Naive thymus-derived CD4-positive, alpha-beta T cell (primary cell): Measurements from ENCODE around the gene AP4E1. TPM values are rescaled to one million over a fixed set of nuclear protein-coding genes. Genes with fewer than 3 reads are reported as not detected.

ENCODE experiments used
- ATAC-seq: fragments of 150-1000 bp; cut with Tn5 transposase; 2 replicates; pipeline ENCODE4 v1.10.0; 2021; ENCODE audit warnings: mild to moderate bottlenecking, moderate library complexity
- CTCF ChIA-PET: fragments of 350-600 bp; sonication (Branson Sonifier 250); formaldehyde crosslinking; loops from one replicate; lab custom pipeline; 2021; ENCODE audit warnings: antibody characterized with exemption; lab: Charles Lee
- POLR2A ChIA-PET: fragments of 350-600 bp; sonication (Branson Sonifier 250); formaldehyde crosslinking; loops from one replicate; lab custom pipeline; 2021; ENCODE audit warnings: antibody characterized with exemption, inconsistent platforms; lab: Charles Lee
- DNase-seq, 9 donors: peaks; one replicate each; pipeline versions ENCODE4 v3.0.0 to v3.0.0-alpha.2; 2020 to 2022; ENCODE audit warnings: mixed read lengths in 1 of 9
- H3K27ac ChIP-seq: one replicate; pipeline ENCODE4 v1.7.0; 2013; ENCODE audit warnings: mild to moderate bottlenecking, low read depth, low read length, moderate library complexity
- H3K27me3 ChIP-seq, 2 donors: one replicate each; pipeline ENCODE4 v1.7.0; 2013; ENCODE audit warnings: low read length in 2 of 2, mild to moderate bottlenecking in 2 of 2, moderate library complexity in 2 of 2; ENCODE audit not compliant: control insufficient read depth in 2 of 2, insufficient read depth in 2 of 2
- H3K36me3 ChIP-seq, 3 experiments: 1 replicate in 2 of 3; 2 replicates in 1 of 3; pipeline ENCODE4 v1.7.0; 2013; ENCODE audit warnings: low read length in 3 of 3, mild to moderate bottlenecking in 3 of 3, moderate library complexity in 1 of 3; ENCODE audit not compliant: insufficient read depth in 3 of 3, control insufficient read depth in 2 of 3
- H3K4me1 ChIP-seq, 2 donors: one replicate each; pipeline ENCODE4 v1.7.0; 2013; ENCODE audit warnings: low read length in 2 of 2, mild to moderate bottlenecking in 2 of 2, moderate library complexity in 1 of 2; ENCODE audit not compliant: control insufficient read depth in 2 of 2, insufficient read depth in 2 of 2
- H3K4me3 ChIP-seq: 2 replicates; pipeline ENCODE4 v1.7.0; 2013; ENCODE audit warnings: mild to moderate bottlenecking, low read length
- H3K9me3 ChIP-seq, 3 experiments: 1 replicate in 2 of 3; 2 replicates in 1 of 3; pipeline ENCODE4 v1.7.0; 2013; ENCODE audit warnings: low read length in 3 of 3; ENCODE audit not compliant: control insufficient read depth in 2 of 3
- H3K27ac Mint-ChIP-seq, 9 donors: one replicate each; pipeline ENCODE4 v1.8.0; 2020 to 2022; ENCODE audit warnings: mixed read lengths in 9 of 9, mild to moderate bottlenecking in 8 of 9, moderate library complexity in 5 of 9, inconsistent platforms in 2 of 9
- H3K27me3 Mint-ChIP-seq, 5 donors: one replicate each; pipeline ENCODE4 v1.8.0; 2021 to 2022; ENCODE audit warnings: mixed read lengths in 5 of 5, mild to moderate bottlenecking in 1 of 5
- H3K36me3 Mint-ChIP-seq, 5 donors: one replicate each; pipeline ENCODE4 v1.8.0; 2020 to 2022; ENCODE audit warnings: mixed read lengths in 5 of 5, mild to moderate bottlenecking in 3 of 5, inconsistent platforms in 1 of 5
- H3K4me1 Mint-ChIP-seq, 7 donors: one replicate each; pipeline ENCODE4 v1.8.0; 2020 to 2022; ENCODE audit warnings: mixed read lengths in 7 of 7, mild to moderate bottlenecking in 3 of 7, inconsistent platforms in 1 of 7
- H3K4me3 Mint-ChIP-seq, 10 donors: one replicate each; pipeline ENCODE4 v1.8.0; 2020 to 2022; ENCODE audit warnings: mild to moderate bottlenecking in 10 of 10, mixed read lengths in 10 of 10, moderate library complexity in 6 of 10, inconsistent platforms in 2 of 10
- H3K9me3 Mint-ChIP-seq, 11 donors: one replicate each; pipeline ENCODE4 v1.8.0; 2020 to 2022; ENCODE audit warnings: mixed read lengths in 11 of 11, mild to moderate bottlenecking in 4 of 11, inconsistent platforms in 1 of 11, moderate library complexity in 1 of 11
- intact Hi-C, 2 donors: fragments of 100-400 bp; cut with micrococcal nuclease; formaldehyde crosslinking; loops; one replicate each; pipeline ENCODE4 v1.15.1; 2023
- polyA plus RNA-seq, 2 donors: library from polyadenylated mRNA; unstranded; fragments of 300-500 nt; fragmentation: Illumina TruSeq; gene quantifications; one replicate each; pipeline ENCODE4 v1.2.3, GENCODE V29; 2021
- total RNA-seq, 6 experiments: library from RNA in 5 of 6; stranded (reverse) in 5 of 6; gene quantifications; 1 replicate in 5 of 6; 2 replicates in 1 of 6; pipeline ENCODE4 v1.2.3 and lab custom pipeline; 2021 to 2026

Gene AP4E1
- total and polyA plus RNA-seq, 7 experiments from 2014 or later = 3.0 to 13.8 (median 12.4) TPM

DNA sequence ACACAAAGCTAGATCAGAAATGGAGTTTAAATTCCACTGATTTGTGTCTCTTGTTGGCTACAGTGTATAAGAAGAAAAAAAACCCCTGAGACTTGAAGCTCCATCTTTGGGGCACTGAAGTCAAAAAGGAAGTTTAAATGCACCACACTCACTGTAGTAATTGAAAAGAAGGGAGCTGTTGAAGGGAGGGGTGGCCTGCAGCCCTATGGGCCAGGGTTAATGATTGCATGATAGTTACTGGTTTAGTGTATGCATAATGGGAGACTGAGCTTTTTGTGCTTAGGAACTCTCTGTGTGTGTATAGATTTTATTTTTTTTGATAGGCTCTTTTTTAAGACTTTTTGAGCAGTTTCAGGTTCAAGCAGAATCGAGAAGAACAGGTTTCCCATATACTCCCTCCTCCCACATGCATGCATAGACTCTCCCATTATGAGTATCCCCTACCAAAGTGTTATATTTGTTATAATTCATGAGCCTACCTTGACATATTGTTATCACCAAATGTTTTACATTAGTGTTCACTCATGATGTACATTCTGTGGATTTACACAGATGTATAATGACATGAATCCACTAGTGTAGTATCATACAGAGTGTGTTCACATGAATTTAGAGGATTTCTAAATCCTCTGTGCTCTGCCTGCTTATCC lies 98.0 kb downstream of the AP4E1 start:
- peaks cover 14 to 62% (median 50%) of the 10 kb centered on the region in 5 donors for H3K36me3 Mint-ChIP-seq
- intact Hi-C loops = no loop called here
- H3K4me3 Mint-ChIP-seq = no peak overlapping the region
- H3K9me3 ChIP-seq = no peaks in the 10 kb centered on the region
- peaks cover 0 to 5% (median 0%) of the 10 kb centered on the region in 3 experiments for H3K36me3 ChIP-seq
- ChIA-PET POLR2A (interaction anchor here (0.6 kb wide), 1 partner anchor 1367 kb away, joined by 3 read pairs; no protein-coding TSS in a partner anchor), CTCF (no interaction called here)
- H3K4me3 ChIP-seq = no peak overlapping the region
- H3K27me3 ChIP-seq = no peaks in the 10 kb centered on the region
- H3K9me3 Mint-ChIP-seq = peaks cover 0 to 17% (median 5%) of the 10 kb centered on the region in 11 donors
- ATAC-seq (no peak), DNase-seq (no peak)
- H3K27me3 Mint-ChIP-seq = no peaks in the 10 kb centered on the region
- H3K4me1 ChIP-seq = no peaks in the 10 kb centered on the region
- H3K4me1 Mint-ChIP-seq = peaks cover 0 to 3% (median 0%) of the 10 kb centered on the region in 7 donors
- H3K27ac ChIP-seq = no peak overlapping the region
- H3K27ac Mint-ChIP-seq = no peak overlapping the region

GRCh38 chr15:51007131-51007666 lies 98.7 kb downstream of the AP4E1 start:
- peaks cover 12 to 61% (median 50%) of the 10 kb centered on the region in 5 donors for H3K36me3 Mint-ChIP-seq
- H3K4me1 Mint-ChIP-seq = peaks cover 0 to 3% (median 0%) of the 10 kb centered on the region in 7 donors
- peaks cover 0 to 17% (median 5%) of the 10 kb centered on the region in 11 donors for H3K9me3 Mint-ChIP-seq
- ATAC-seq (no peak), DNase-seq (no peak)
- ChIA-PET POLR2A (no interaction called here), CTCF (no interaction called here)
- Histone ChIP-seq H3K36me3 (peaks cover 0 to 3% (median 0%) of the 10 kb centered on the region in 3 experiments), H3K27ac (no peak overlapping the region), H3K4me3 (no peak overlapping the region), H3K27me3 (no peaks in the 10 kb centered on the region), H3K9me3 (no peaks in the 10 kb centered on the region), H3K4me1 (no peaks in the 10 kb centered on the region)
- peak overlapping the region in 1 of 9 donors; percentile 31 for H3K27ac Mint-ChIP-seq
- intact Hi-C loops = no loop called here
- H3K27me3 Mint-ChIP-seq = no peaks in the 10 kb centered on the region
- no peak overlapping the region for H3K4me3 Mint-ChIP-seq

GRCh38 chr15:51011212-51011611 lies 102.7 kb downstream of the AP4E1 start:
- ChIA-PET POLR2A (no interaction called here), CTCF (no interaction called here)
- DNase-seq (no peak), ATAC-seq (no peak)
- H3K27ac Mint-ChIP-seq = no peak overlapping the region
- no peaks in the 10 kb centered on the region for H3K27me3 Mint-ChIP-seq
- no peaks in the 10 kb centered on the region for H3K36me3 ChIP-seq
- H3K27ac ChIP-seq = no peak overlapping the region
- no peak overlapping the region for H3K4me3 Mint-ChIP-seq
- H3K4me3 ChIP-seq = no peak overlapping the region
- peaks cover 10 to 49% (median 35%) of the 10 kb centered on the region in 5 donors for H3K36me3 Mint-ChIP-seq
- no peaks in the 10 kb centered on the region for H3K4me1 ChIP-seq
- H3K9me3 ChIP-seq = no peaks in the 10 kb centered on the region
- intact Hi-C loops = no loop called here
- no peaks in the 10 kb centered on the region for H3K27me3 ChIP-seq
- peaks cover 0 to 17% (median 5%) of the 10 kb centered on the region in 11 donors for H3K9me3 Mint-ChIP-seq
- no peaks in the 10 kb centered on the region for H3K4me1 Mint-ChIP-seq

DNA sequence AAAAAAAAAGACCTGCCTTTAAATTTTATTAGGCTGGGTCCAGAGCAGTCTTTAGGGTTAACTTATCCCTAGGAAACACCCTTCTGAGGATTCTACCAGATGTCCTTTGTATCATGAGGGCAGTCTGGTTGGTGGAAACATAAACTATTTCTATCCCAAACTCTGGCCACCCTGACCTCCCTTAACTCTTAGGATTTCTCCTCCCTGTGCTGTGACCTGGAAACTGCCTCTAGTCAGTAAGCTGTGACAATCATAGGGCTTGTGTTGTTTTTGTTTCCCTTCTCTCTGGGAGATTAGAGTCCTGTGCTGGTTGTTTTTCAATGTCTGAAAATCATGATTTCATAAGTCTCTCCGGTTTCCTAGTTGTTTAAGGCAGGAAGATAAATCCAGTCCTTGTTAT lies 108.1 kb downstream of the AP4E1 start:
- Histone ChIP-seq H3K36me3 (no peaks in the 10 kb centered on the region), H3K9me3 (no peaks in the 10 kb centered on the region), H3K27me3 (no peaks in the 10 kb centered on the region), H3K4me1 (no peaks in the 10 kb centered on the region), H3K4me3 (no peak overlapping the region), H3K27ac (no peak overlapping the region)
- H3K4me3 Mint-ChIP-seq = no peak overlapping the region
- no peaks in the 10 kb centered on the region for H3K4me1 Mint-ChIP-seq
- H3K9me3 Mint-ChIP-seq = peaks cover 0 to 16% (median 4%) of the 10 kb centered on the region in 11 donors
- no peak for DNase-seq
- no peak overlapping the region for H3K27ac Mint-ChIP-seq
- ChIA-PET CTCF (no interaction called here), POLR2A (no interaction called here)
- no peaks in the 10 kb centered on the region for H3K27me3 Mint-ChIP-seq
- no peak for ATAC-seq
- intact Hi-C loops = no loop called here
- H3K36me3 Mint-ChIP-seq = peaks cover 0 to 36% (median 16%) of the 10 kb centered on the region in 5 donors

DNA sequence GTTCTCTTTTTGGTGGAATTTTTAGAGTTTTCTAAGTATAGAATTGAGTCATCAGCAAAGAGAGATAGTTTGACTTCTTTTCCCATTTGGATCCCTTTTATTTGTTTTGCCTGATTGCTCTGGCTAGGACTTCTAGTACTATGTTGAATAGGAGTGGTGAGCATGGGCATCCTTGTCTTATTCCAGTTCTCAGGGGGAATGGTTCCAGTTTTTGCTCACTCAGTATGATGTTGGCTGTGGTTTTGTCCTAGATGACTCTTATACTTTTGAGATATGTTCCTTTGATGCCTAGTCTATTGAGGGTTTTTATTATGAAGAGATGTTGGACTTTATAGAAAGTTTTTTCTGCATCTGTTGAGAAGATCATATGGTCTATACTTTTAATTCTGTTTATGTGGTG lies 113.7 kb downstream of the AP4E1 start:
- H3K27ac Mint-ChIP-seq = no peak overlapping the region
- Histone ChIP-seq H3K36me3 (no peaks in the 10 kb centered on the region), H3K27ac (no peak overlapping the region), H3K9me3 (no peaks in the 10 kb centered on the region), H3K27me3 (no peaks in the 10 kb centered on the region), H3K4me3 (no peak overlapping the region), H3K4me1 (no peaks in the 10 kb centered on the region)
- peaks cover 0 to 47% (median 20%) of the 10 kb centered on the region in 5 donors for H3K36me3 Mint-ChIP-seq
- ChIA-PET CTCF (no interaction called here), POLR2A (no interaction called here)
- no peak for ATAC-seq
- H3K4me1 Mint-ChIP-seq = no peaks in the 10 kb centered on the region
- no peak overlapping the region for H3K4me3 Mint-ChIP-seq
- peaks cover 0 to 17% (median 3%) of the 10 kb centered on the region in 11 donors for H3K9me3 Mint-ChIP-seq
- no peak for DNase-seq
- intact Hi-C loops = no loop called here
- no peaks in the 10 kb centered on the region for H3K27me3 Mint-ChIP-seq

DNA sequence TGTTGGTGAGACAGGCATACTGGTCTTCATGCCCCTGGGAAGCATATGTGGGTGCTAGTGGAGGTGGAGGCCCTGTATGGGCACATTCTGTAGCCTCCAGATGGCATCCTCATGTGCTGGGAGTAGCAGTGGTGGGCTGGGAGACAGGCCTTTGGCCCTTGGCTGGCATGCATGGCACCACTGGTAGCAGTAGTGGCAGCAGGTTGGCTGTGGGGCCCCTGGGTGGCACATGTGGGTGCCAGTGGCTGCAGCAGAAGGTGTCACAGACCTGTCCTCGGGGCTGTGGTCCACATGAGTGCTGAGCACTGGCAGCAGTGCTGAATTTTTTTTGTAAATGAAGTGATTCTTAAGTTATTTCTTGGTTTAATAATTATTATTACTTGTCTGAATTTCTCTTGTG lies 115.0 kb downstream of the AP4E1 start:
- DNase-seq = no peak
- Mint-ChIP-seq H3K9me3 (peaks cover 0 to 20% (median 3%) of the 10 kb centered on the region in 11 donors), H3K27me3 (no peaks in the 10 kb centered on the region), H3K4me1 (no peaks in the 10 kb centered on the region), H3K4me3 (no peak overlapping the region), H3K27ac (no peak overlapping the region), H3K36me3 (peaks cover 0 to 46% (median 20%) of the 10 kb centered on the region in 5 donors)
- no peaks in the 10 kb centered on the region for H3K36me3 ChIP-seq
- no peak overlapping the region for H3K4me3 ChIP-seq
- H3K27ac ChIP-seq = no peak overlapping the region
- ChIA-PET POLR2A (no interaction called here), CTCF (no interaction called here)
- H3K4me1 ChIP-seq = no peaks in the 10 kb centered on the region
- intact Hi-C loops = no loop called here
- no peak for ATAC-seq
- no peaks in the 10 kb centered on the region for H3K9me3 ChIP-seq
- no peaks in the 10 kb centered on the region for H3K27me3 ChIP-seq
